OCI-LY3 (cell line): ENCODE measurements around the gene ABCD3.

Source experiments
- H2AFZ ChIP-seq: fragments of 200-600, 300-600 bp; shearing (Covaris generic); 2 replicates; pipeline ENCODE4 v1.6.0; 2014; ENCODE audit warnings: antibody characterized with exemption, low read depth, low read length
- H3K27ac ChIP-seq: fragments of 200-600, 300-600 bp; sonication (generic); 2 replicates; pipeline ENCODE4 v1.5.1; 2014; ENCODE audit warnings: mild to moderate bottlenecking, low read length, moderate library complexity, mixed read lengths
- H3K27me3 ChIP-seq: fragments of 200-600, 300-600 bp; sonication (generic); 2 replicates; pipeline ENCODE4 v1.6.1; 2014; ENCODE audit warnings: low read depth, low read length, mixed read lengths
- H3K36me3 ChIP-seq: fragments of 200-600, 300-600 bp; sonication (generic); replicated peaks from 2 replicates; pipeline ENCODE3; 2014; ENCODE audit warnings: low read depth, low read length, mixed read lengths
- H3K4me1 ChIP-seq: fragments of 300-600, 200-600 bp; sonication (generic); 2 replicates; pipeline ENCODE4 v1.6.1; 2014; ENCODE audit warnings: low read length, mixed read lengths
- H3K4me2 ChIP-seq: fragments of 200-600, 300-600 bp; sonication (generic); 2 replicates; pipeline ENCODE4 v1.6.1; 2014; ENCODE audit warnings: low read length, mixed read lengths
- H3K4me3 ChIP-seq: fragments of 300-600, 200-600 bp; sonication (generic); 2 replicates; pipeline ENCODE4 v1.5.1; 2014; ENCODE audit warnings: antibody characterized with exemption, mild to moderate bottlenecking, low read length, moderate library complexity
- H3K79me2 ChIP-seq: fragments of 300-600, 200-600 bp; shearing (Covaris generic); 2 replicates; pipeline ENCODE4 v1.6.1; 2014; ENCODE audit warnings: mild to moderate bottlenecking, low read length, mixed read lengths
- H3K9ac ChIP-seq: fragments of 300-600, 200-600 bp; shearing (Covaris generic); 2 replicates; pipeline ENCODE4 v1.6.0; 2014; ENCODE audit warnings: mild to moderate bottlenecking, low read length, moderate library complexity
- H3K9me3 ChIP-seq: fragments of 200-600, 300-600 bp; shearing (Covaris generic); 2 replicates; pipeline ENCODE4 v1.6.1; 2014; ENCODE audit warnings: low read length, mixed read lengths; ENCODE audit not compliant: insufficient read depth
- H4K20me1 ChIP-seq: fragments of 200-600, 300-600 bp; sonication (generic); 2 replicates; pipeline ENCODE4 v1.6.1; 2016; ENCODE audit warnings: low read length, mixed read lengths; ENCODE audit not compliant: insufficient read depth
- CTCF ChIP-seq: fragments of 200-600, 300-600 bp; sonication (generic); IDR thresholded peaks from 2 replicates; pipeline ENCODE4 v1.5.1; 2014; ENCODE audit warnings: antibody characterized with exemption, low read length, low read depth
- EZH2phosphoT487 ChIP-seq: fragments of 200-600 bp; shearing (Covaris generic); IDR thresholded peaks from 2 replicates; pipeline ENCODE4 v1.6.1; 2018; ENCODE audit warnings: antibody characterized with exemption, mixed run types, low read depth

Gene ABCD3

GRCh38 chr1:94389298-94389697 is 28.9 kb upstream of the ABCD3 start:
- H2AFZ ChIP-seq: no peak overlapping the region
- H3K9me3 ChIP-seq: no peaks in the 10 kb centered on the region
- H3K9ac ChIP-seq: no peak overlapping the region
- H4K20me1 ChIP-seq: no peaks in the 10 kb centered on the region
- peaks cover 8% of the 10 kb centered on the region for H3K4me1 ChIP-seq
- H3K4me3 ChIP-seq: no peak overlapping the region
- no peak overlapping the region for H3K4me2 ChIP-seq
- TF ChIP-seq CTCF: no peak
- TF ChIP-seq EZH2phosphoT487: no peak
- H3K79me2 ChIP-seq: no peaks in the 10 kb centered on the region
- H3K27ac ChIP-seq: no peak overlapping the region
- H3K36me3 ChIP-seq: no peaks in the 10 kb centered on the region
- H3K27me3 ChIP-seq: 0 out of 2 replicates have a peak, but pooled peaks cover under 1% of the 10 kb centered on the region

- H3K9me3 ChIP-seq: no peaks in the 10 kb centered on the region
- no peak for TF ChIP-seq EZH2phosphoT487
- no peak for TF ChIP-seq CTCF
- no peak overlapping the region for H3K9ac ChIP-seq
Measured at GRCh38 chr1:94394247-94394646, 23.9 kb upstream of the ABCD3 start.

GRCh38 chr1:94395231-94395630 is 23.0 kb upstream of the ABCD3 start:
- no peaks in the 10 kb centered on the region for H3K4me1 ChIP-seq
- no peak overlapping the region for H3K4me2 ChIP-seq
- no peaks in the 10 kb centered on the region for H4K20me1 ChIP-seq
- no peaks in the 10 kb centered on the region for H3K36me3 ChIP-seq
- no peak overlapping the region for H3K9ac ChIP-seq
- H3K9me3 ChIP-seq: no peaks in the 10 kb centered on the region
- no peak overlapping the region for H3K4me3 ChIP-seq
- no peak overlapping the region for H3K27ac ChIP-seq
- TF ChIP-seq EZH2phosphoT487: no peak
- TF ChIP-seq CTCF: no peak
- H3K27me3 ChIP-seq: 0 out of 2 replicates have a peak, but pooled peaks cover 3% of the 10 kb centered on the region
- no peaks in the 10 kb centered on the region for H3K79me2 ChIP-seq
- H2AFZ ChIP-seq: no peak overlapping the region

More at GRCh38 chr1:94394247-94394646, 23.9 kb upstream of the ABCD3 start:
- Histone ChIP-seq H3K27me3 (0 out of 2 replicates have a peak, but pooled peaks cover 3% of the 10 kb centered on the region), H3K4me2 (no peak overlapping the region), H3K27ac (no peak overlapping the region), H3K79me2 (no peaks in the 10 kb centered on the region), H4K20me1 (no peaks in the 10 kb centered on the region), H3K4me1 (no peaks in the 10 kb centered on the region), H3K4me3 (no peak overlapping the region), H3K36me3 (no peaks in the 10 kb centered on the region), H2AFZ (no peak overlapping the region)

- H3K4me2 ChIP-seq: no peak overlapping the region
- no peak overlapping the region for H2AFZ ChIP-seq
Measured at GRCh38 chr1:94395748-94396309, 22.4 kb upstream of the ABCD3 start.

More at GRCh38 chr1:94395748-94396309, 22.4 kb upstream of the ABCD3 start:
- no peak overlapping the region for H3K9ac ChIP-seq
- 0 out of 2 replicates have a peak, but pooled peaks cover 3% of the 10 kb centered on the region for H3K27me3 ChIP-seq
- H3K4me3 ChIP-seq: no peak overlapping the region
- no peaks in the 10 kb centered on the region for H3K4me1 ChIP-seq
- no peaks in the 10 kb centered on the region for H3K36me3 ChIP-seq
- H3K9me3 ChIP-seq: no peaks in the 10 kb centered on the region
- H3K79me2 ChIP-seq: no peaks in the 10 kb centered on the region
- no peak overlapping the region for H3K27ac ChIP-seq
- no peaks in the 10 kb centered on the region for H4K20me1 ChIP-seq
- TF ChIP-seq EZH2phosphoT487 (no peak), CTCF (no peak)
